Measurements from ENCODE around the gene ANKRD11. TPM values are rescaled to one million over a fixed set of nuclear protein-coding genes. Genes with fewer than 3 reads are reported as not detected.

The ANKRD11 gene
- total and polyA plus RNA-seq, 2 donors (not counting 3 experiments of a cell fraction or from before 2014, with no cell fraction given): 55.8 to 191 TPM

GRCh38 chr16:89444728-89445127 is 45.6 kb downstream of the ANKRD11 start:
- Histone ChIP-seq H4K20me1 (replicated peaks; ENCODE audit: control insufficient read depth, extremely low read depth, insufficient read depth, low read length) (no peaks in the 10 kb centered on the region), H3K4me2 (ENCODE audit: insufficient read depth, low read length) (no peak overlapping the region), H3K9me3 (replicated peaks; ENCODE audit: control insufficient read depth, insufficient read depth, low read length) (no peaks in the 10 kb centered on the region), H3K9me1 (replicated peaks; ENCODE audit: control insufficient read depth, extremely low read depth, insufficient read depth, low read length) (no peaks in the 10 kb centered on the region), H3K4me3 (replicated peaks in 1 of 3; ENCODE audit: insufficient read depth in 1 of 3, low read depth in 1 of 3, low read length in 3 of 3) (no peak overlapping the region), H3K27me3 (ENCODE audit: control insufficient read depth in 2 of 2, insufficient read depth in 2 of 2, low read length in 2 of 2) (no peaks in the 10 kb centered on the region), H3K79me2 (ENCODE audit: control insufficient read depth, insufficient read depth, low read length) (peaks cover 99% of the 10 kb centered on the region), H3K36me3 (ENCODE audit: control insufficient read depth in 2 of 2, extremely low read depth in 1 of 2, insufficient read depth in 2 of 2, low read length in 2 of 2) (no peaks in the 10 kb centered on the region), H3K4me1 (ENCODE audit: control insufficient read depth, extremely low read depth, insufficient read depth, low read length) (peaks cover 23% of the 10 kb centered on the region), H3K9ac (replicated peaks; ENCODE audit: extremely low read depth, insufficient read depth, low read length) (no peak overlapping the region), H3K27ac (ENCODE audit: insufficient read depth, low read depth, low read length) (no peak overlapping the region), H2AFZ (ENCODE audit: low read depth, low read length) (no peak overlapping the region)
- intact Hi-C loops (cut with micrococcal nuclease) (no loop called here), dilution Hi-C loops (cut with MboI; ENCODE audit: extremely low pct_ligation_motif_present, low sequenced_read_pairs) (no loop called here)
- ChIA-PET POLR2A (interaction anchor here (0.6 kb wide), 1 partner anchor 677 kb away, joined by 7 read pairs; no protein-coding TSS in a partner anchor), CTCF (interaction anchor here (1.0 to 1.2 kb wide), 3 partner anchors 29 to 64 kb away, joined by 3 read pairs; no protein-coding TSS in a partner anchor)
- BruUV-seq (replicated peaks): no TSS peak
- TF ChIP-seq FOS (IDR thresholded peaks at IDR 0.05; ENCODE audit: borderline replicate concordance, insufficient read depth, low read length): no peak
- DNase-seq (ENCODE audit: low read depth, low spot score): no peak
- no peak for FAIRE-seq

- BruUV-seq (replicated peaks): no TSS peak
- POLR2A ChIA-PET: interaction anchor here (0.6 kb wide), 1 partner anchor 676 kb away, joined by 7 read pairs; no protein-coding TSS in a partner anchor
- no peak for TF ChIP-seq MYC (IDR thresholded peaks at IDR 0.05; ENCODE audit: low read depth, low read length)
- no peak for TF ChIP-seq FOS (IDR thresholded peaks at IDR 0.05; ENCODE audit: borderline replicate concordance, insufficient read depth, low read length)
- TF ChIP-seq JUN (IDR thresholded peaks at IDR 0.05; ENCODE audit: borderline replicate concordance, insufficient read depth, insufficient read length, low read depth): no peak
- no peak for TF ChIP-seq CTCF (IDR thresholded peaks at IDR 0.05; ENCODE audit: extremely low read depth in 1 of 2, insufficient read depth in 1 of 2, low read depth in 1 of 2, low read length in 2 of 2)
- TF ChIP-seq POLR2AphosphoS5 (IDR thresholded peaks at IDR 0.05; ENCODE audit: insufficient read depth, low read depth, low read length): no peak
- no peak for TF ChIP-seq EZH2 (IDR thresholded peaks at IDR 0.05; ENCODE audit: borderline replicate concordance, low read depth, low read length, severe bottlenecking)
- no peak for TF ChIP-seq GATA2 (IDR thresholded peaks at IDR 0.05; ENCODE audit: insufficient read depth, insufficient read length, low read depth, low read length)
- Histone ChIP-seq H3K36me3 (ENCODE audit: control insufficient read depth in 2 of 2, extremely low read depth in 1 of 2, insufficient read depth in 2 of 2, low read length in 2 of 2) (no peaks in the 10 kb centered on the region), H3K9me1 (replicated peaks; ENCODE audit: control insufficient read depth, extremely low read depth, insufficient read depth, low read length) (no peaks in the 10 kb centered on the region), H3K9ac (replicated peaks; ENCODE audit: extremely low read depth, insufficient read depth, low read length) (no peak overlapping the region), H3K9me3 (replicated peaks; ENCODE audit: control insufficient read depth, insufficient read depth, low read length) (no peaks in the 10 kb centered on the region), H3K4me1 (ENCODE audit: control insufficient read depth, extremely low read depth, insufficient read depth, low read length) (peaks cover 20% of the 10 kb centered on the region), H4K20me1 (replicated peaks; ENCODE audit: control insufficient read depth, extremely low read depth, insufficient read depth, low read length) (no peaks in the 10 kb centered on the region), H3K4me2 (ENCODE audit: insufficient read depth, low read length) (no peak overlapping the region), H3K4me3 (replicated peaks in 1 of 3; ENCODE audit: insufficient read depth in 1 of 3, low read depth in 1 of 3, low read length in 3 of 3) (no peak overlapping the region), H3K27ac (ENCODE audit: insufficient read depth, low read depth, low read length) (no peak overlapping the region), H3K79me2 (ENCODE audit: control insufficient read depth, insufficient read depth, low read length) (peaks cover 99% of the 10 kb centered on the region), H3K27me3 (ENCODE audit: control insufficient read depth in 2 of 2, insufficient read depth in 2 of 2, low read length in 2 of 2) (no peaks in the 10 kb centered on the region), H2AFZ (ENCODE audit: low read depth, low read length) (no peak overlapping the region)
- dilution Hi-C loops (cut with MboI; ENCODE audit: extremely low pct_ligation_motif_present, low sequenced_read_pairs): no loop called here
- FAIRE-seq (no peak), DNase-seq (ENCODE audit: low read depth, low spot score) (no peak)
- intact Hi-C loops (cut with micrococcal nuclease): no loop called here
- CTCF ChIA-PET: interaction anchor here (1.0 to 1.6 kb wide), 4 partner anchors 27 to 65 kb away, joined by 3 read pairs; no protein-coding TSS in a partner anchor
These were observed 46.1 kb downstream of the ANKRD11 start for GRCh38 chr16:89444151-89444723.
